Measurements from ENCODE around the gene PRRC2A.

Gene PRRC2A

DNA sequence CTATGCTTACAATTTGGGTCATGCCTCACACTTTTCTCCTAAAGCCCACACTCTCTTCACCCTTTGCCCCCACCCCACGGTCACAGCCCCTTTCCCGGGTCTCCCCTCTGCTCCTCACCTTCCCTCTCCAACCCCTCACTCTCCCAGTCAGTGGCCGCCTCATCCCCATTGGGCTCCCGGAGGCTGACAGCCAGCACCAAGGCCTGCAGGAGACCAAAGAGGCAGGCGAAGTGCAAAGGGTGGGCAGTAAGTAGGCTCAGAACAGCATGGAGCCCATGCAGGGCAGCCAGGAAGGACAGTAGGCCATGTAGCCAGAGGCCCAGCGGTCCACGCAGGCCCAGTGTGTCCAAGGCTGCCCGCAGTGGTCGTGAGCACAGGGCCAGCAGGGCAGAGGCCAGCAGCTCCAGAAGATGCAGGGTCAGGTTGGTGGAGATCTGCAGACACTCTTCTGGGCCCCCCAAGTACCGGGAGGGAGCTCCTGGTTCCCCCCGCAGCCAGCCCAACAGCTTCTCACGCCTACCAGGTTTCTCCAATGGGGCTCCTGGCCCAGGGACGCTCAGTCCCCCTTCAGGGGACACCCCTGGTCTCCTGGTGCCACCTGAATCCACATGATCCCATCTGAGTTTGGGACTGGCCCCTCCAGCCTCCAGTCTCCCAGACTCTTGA, 38.6 kb downstream of the PRRC2A start:
- Histone ChIP-seq H3K4me1 (peaks cover 14% of the 10 kb centered on the region), H3K9ac (no peak overlapping the region), H3K27me3 (ENCODE audit: control insufficient read depth, insufficient read depth, low read length) (no peaks in the 10 kb centered on the region), H3K79me2 (peaks cover 30% of the 10 kb centered on the region), H3K4me2 (ENCODE audit: low read length) (peak overlapping the region; percentile 82), H3K4me3 (ENCODE audit: low read depth, low read length) (peak overlapping the region; percentile 87), H3K27ac (peak overlapping the region; percentile 91), H3K36me3 (ENCODE audit: control insufficient read depth, insufficient read depth, low read length) (no peaks in the 10 kb centered on the region), H2AFZ (no peak overlapping the region), H3K9me3 (ENCODE audit: control insufficient read depth, low read length) (no peaks in the 10 kb centered on the region)
- TF ChIP-seq, protein P1, sequence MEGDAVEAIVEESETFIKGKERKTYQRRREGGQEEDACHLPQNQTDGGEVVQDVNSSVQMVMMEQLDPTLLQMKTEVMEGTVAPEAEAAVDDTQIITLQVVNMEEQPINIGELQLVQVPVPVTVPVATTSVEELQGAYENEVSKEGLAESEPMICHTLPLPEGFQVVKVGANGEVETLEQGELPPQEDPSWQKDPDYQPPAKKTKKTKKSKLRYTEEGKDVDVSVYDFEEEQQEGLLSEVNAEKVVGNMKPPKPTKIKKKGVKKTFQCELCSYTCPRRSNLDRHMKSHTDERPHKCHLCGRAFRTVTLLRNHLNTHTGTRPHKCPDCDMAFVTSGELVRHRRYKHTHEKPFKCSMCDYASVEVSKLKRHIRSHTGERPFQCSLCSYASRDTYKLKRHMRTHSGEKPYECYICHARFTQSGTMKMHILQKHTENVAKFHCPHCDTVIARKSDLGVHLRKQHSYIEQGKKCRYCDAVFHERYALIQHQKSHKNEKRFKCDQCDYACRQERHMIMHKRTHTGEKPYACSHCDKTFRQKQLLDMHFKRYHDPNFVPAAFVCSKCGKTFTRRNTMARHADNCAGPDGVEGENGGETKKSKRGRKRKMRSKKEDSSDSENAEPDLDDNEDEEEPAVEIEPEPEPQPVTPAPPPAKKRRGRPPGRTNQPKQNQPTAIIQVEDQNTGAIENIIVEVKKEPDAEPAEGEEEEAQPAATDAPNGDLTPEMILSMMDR (IDR thresholded peaks at IDR 0.05): no peak

DNA sequence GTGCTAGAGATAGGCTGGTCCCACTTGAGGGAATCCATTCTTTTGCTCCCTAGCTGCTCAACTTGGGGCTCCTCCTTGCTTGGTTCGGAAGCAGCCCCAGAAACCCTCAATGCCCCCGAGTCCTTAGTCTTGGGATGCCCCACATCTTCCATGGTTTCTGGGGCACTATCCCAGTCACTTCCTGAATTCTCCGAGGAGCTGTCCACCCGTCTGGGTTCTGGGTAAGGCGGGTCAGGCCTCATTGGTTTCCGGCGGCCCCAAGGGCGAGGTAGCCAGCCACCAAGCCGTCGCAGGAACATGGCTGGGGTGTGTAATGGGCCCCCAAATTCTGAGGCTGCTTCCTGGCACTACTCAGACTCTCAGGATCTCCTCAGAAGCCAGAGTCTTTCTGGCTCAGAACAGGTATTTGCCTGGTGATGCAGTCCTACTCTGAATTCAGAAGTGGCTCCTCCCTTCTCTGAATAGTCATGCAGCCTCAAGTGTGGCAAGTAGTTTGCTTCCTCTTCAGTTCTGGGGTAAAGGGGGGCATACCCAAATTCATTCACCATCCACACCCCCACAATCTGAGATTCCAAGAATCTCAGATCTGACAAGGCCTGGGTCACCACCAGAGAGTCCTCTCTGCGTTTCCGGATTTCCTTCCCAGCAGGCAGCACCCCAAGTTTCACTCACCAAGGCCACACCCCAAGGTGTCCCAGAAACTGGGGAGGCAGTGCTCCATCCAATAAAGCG, 39.3 kb downstream of the PRRC2A start:
- H3K4me2 ChIP-seq (ENCODE audit: low read length): peak overlapping the region; percentile 82
- H3K27ac ChIP-seq: peak overlapping the region; percentile 91
- no peaks in the 10 kb centered on the region for H3K36me3 ChIP-seq (ENCODE audit: control insufficient read depth, insufficient read depth, low read length)
- peaks cover 32% of the 10 kb centered on the region for H3K79me2 ChIP-seq
- no peaks in the 10 kb centered on the region for H3K9me3 ChIP-seq (ENCODE audit: control insufficient read depth, low read length)
- H3K4me1 ChIP-seq: peaks cover 15% of the 10 kb centered on the region
- H3K9ac ChIP-seq: peak overlapping the region; percentile 91
- TF ChIP-seq, protein P1 (IDR thresholded peaks at IDR 0.05): no peak
- no peaks in the 10 kb centered on the region for H3K27me3 ChIP-seq (ENCODE audit: control insufficient read depth, insufficient read depth, low read length)
- peak overlapping the region; percentile 87 for H3K4me3 ChIP-seq (ENCODE audit: low read depth, low read length)
- peak overlapping the region; percentile 81 for H2AFZ ChIP-seq

DNA sequence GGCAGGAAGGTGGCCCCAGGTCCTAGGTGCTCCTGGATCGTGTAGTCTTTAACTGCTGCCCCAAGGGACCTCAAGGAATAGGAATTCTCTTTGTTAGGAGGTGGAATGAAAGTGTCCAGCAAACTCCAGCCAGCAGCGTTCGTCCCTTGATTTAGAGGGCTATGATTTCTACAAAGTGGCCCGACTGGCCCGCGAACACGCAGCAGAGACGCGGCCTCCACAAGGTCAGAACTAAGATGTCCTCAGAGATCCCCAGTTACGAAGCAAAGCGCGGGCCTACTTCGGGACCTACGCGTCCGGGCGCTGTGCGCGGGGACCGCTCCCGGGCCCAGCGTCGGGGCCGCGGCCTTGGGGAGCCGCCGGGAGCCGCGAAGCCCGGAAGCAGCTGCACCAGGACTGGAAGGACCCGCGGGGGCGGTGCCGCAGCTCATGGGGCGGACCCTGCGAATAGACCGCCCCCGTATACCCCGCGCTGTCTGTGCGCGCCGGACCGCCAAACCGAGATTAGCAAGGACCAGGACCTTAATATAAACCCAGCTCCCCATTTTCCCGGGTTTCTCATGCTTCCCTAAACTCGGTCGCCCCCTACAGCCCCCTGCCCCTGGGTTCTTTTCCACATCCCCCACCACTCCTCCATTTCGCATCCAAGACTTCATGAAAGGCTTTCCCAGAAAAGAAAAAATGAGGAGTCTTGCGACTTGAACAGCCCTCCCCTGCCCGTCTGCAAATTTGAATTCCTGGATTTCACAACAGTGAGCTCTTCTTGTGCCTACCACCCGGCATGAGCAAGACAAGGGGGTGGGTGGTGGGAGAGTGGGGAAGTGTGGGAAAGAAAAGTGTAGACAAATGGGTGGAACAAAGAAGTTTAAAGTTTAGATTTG, 40.1 kb downstream of the PRRC2A start, which contains the start of gene C6orf47:
C6orf47 (minus strand) TSS at position 398 of the 881 bp plus-strand sequence. CDS start 831 bp downstream, outside the sequence.
- peak within 1 kb of the TSS; percentile 82 for H3K4me2 ChIP-seq (ENCODE audit: low read length)
- peak within 1 kb of the TSS; percentile 87 for H3K4me3 ChIP-seq (ENCODE audit: low read depth, low read length)
- H3K27ac ChIP-seq: peak within 1 kb of the TSS; percentile 91
- no peaks in the 10 kb centered on the region for H3K36me3 ChIP-seq (ENCODE audit: control insufficient read depth, insufficient read depth, low read length)
- H2AFZ ChIP-seq: peak within 1 kb of the TSS; percentile 81
- no peaks in the 10 kb centered on the region for H3K27me3 ChIP-seq (ENCODE audit: control insufficient read depth, insufficient read depth, low read length)
- no peaks in the 10 kb centered on the region for H3K9me3 ChIP-seq (ENCODE audit: control insufficient read depth, low read length)
- TF ChIP-seq, protein P1 (IDR thresholded peaks at IDR 0.05): peak; percentile 2
- peak within 1 kb of the TSS; percentile 91 for H3K9ac ChIP-seq
- H3K79me2 ChIP-seq: peaks cover 32% of the 10 kb centered on the region
- H3K4me1 ChIP-seq: peaks cover 15% of the 10 kb centered on the region

DNA sequence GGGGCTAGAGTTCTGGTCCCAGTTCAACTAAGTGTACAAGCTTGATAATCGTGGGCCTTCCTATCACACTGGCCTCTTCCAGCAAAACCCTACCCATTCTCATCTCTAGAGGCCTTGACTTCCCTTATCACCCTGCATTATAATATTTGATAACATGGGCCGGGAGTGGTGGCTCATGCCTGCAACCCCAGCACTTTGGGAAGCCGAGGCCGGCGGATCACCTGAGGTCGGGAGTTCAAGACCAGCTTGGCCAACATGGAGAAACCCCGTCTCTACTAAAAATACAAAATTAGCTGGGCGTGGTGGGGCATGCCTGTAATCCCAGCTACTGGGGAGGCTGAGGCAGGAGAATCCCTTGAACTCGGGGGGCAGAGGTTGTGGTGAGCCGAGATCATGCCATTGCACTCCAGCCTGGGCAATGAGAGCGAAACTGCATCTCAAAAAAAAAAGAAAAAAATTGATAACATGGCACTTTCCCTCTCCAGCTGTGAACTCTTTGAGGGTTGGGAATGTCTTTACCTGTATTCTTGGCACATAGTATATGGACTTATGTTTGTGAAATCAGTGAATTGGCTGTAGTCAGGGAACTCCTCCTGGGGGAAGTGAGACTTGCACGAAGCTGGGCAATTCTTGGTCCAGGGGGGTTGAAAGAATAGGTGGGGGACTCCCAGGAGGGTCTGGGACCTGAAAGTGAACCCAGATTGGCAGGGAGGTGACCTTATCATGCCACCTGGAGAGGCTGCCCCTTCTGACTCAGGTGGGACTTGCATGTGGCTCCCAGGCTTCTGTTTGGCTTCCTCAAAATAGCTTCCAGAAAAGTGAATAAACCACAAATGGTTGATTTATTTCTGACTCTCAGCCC, 41.0 kb downstream of the PRRC2A start:
- H3K4me1 ChIP-seq: peaks cover 15% of the 10 kb centered on the region
- H3K9ac ChIP-seq: no peak overlapping the region

More for the DNA sequence above, 41.0 kb downstream of the PRRC2A start:
- TF ChIP-seq, protein P1 (IDR thresholded peaks at IDR 0.05): no peak
- Histone ChIP-seq H3K27ac (peak overlapping the region; percentile 91), H3K4me2 (ENCODE audit: low read length) (peak overlapping the region; percentile 82), H3K9me3 (ENCODE audit: control insufficient read depth, low read length) (no peaks in the 10 kb centered on the region), H3K4me3 (ENCODE audit: low read depth, low read length) (peak overlapping the region; percentile 87), H3K36me3 (ENCODE audit: control insufficient read depth, insufficient read depth, low read length) (no peaks in the 10 kb centered on the region), H3K27me3 (ENCODE audit: control insufficient read depth, insufficient read depth, low read length) (no peaks in the 10 kb centered on the region), H2AFZ (peak overlapping the region; percentile 81), H3K79me2 (peaks cover 38% of the 10 kb centered on the region)
